SK-N-SH (cell line): ENCODE measurements around the gene SSBP2.

Experiments used
- CHD2 ChIP-seq: fragments of 150-350 bp; IDR thresholded peaks from 2 replicates; pipeline ENCODE4 v1.6.1; 2018; ENCODE audit warnings: low read length; ENCODE audit not compliant: partially characterized antibody
- CTCF ChIP-seq: fragments of 200-600 bp; sonication (generic); IDR thresholded peaks from 2 replicates; pipeline ENCODE4 v1.6.1; 2017; ENCODE audit warnings: antibody characterized with exemption, mild to moderate bottlenecking, moderate library complexity
- ELF1 ChIP-seq: IDR thresholded peaks from 2 replicates; pipeline ENCODE4 v1.4.0; 2012
- EP300 ChIP-seq, 2 experiments: IDR thresholded peaks; 2 replicates each; pipeline versions ENCODE4 v1.4.0 to v1.6.1; 2012; ENCODE audit warnings: borderline replicate concordance in 1 of 2, low read depth in 1 of 2, low read length in 1 of 2
- EZH2phosphoT487 ChIP-seq: fragments of 200-600 bp; sonication (generic); IDR thresholded peaks from 2 replicates; pipeline ENCODE4 v1.6.1; 2017; ENCODE audit warnings: low read depth, mixed run types, mild to moderate bottlenecking, antibody characterized with exemption, moderate library complexity, borderline replicate concordance
- GABPA ChIP-seq: IDR thresholded peaks from 2 replicates; pipeline ENCODE4 v1.4.0; 2012; ENCODE audit warnings: low read depth, mild to moderate bottlenecking
- GATA2 ChIP-seq: sonication (generic); formaldehyde crosslinking; IDR thresholded peaks from 2 replicates; pipeline ENCODE4 v1.5.0; 2020; ENCODE audit warnings: mild to moderate bottlenecking, missing genetic modification reagents
- PBX3 ChIP-seq: IDR thresholded peaks from 2 replicates; pipeline ENCODE4; 2012
- POLR2AphosphoS5 ChIP-seq: IDR thresholded peaks from 2 replicates; pipeline ENCODE4 v1.6.1; 2012; ENCODE audit warnings: low read depth, low read length
- RCOR1 ChIP-seq: fragments of 150-350 bp; IDR thresholded peaks from 2 replicates; pipeline ENCODE4 v1.6.1; 2017; ENCODE audit warnings: antibody characterized with exemption, low read length
- REST ChIP-seq: IDR thresholded peaks from 2 replicates; pipeline ENCODE4 v1.6.1; 2012; ENCODE audit warnings: mild to moderate bottlenecking, low read depth, low read length, moderate library complexity
- RFX5 ChIP-seq: IDR thresholded peaks from 2 replicates; pipeline ENCODE4 v1.6.1; 2012; ENCODE audit warnings: mild to moderate bottlenecking, improper control_type of control experiment, low read length
- YY1 ChIP-seq: IDR thresholded peaks from 2 replicates; pipeline ENCODE4 v1.4.0; 2012; ENCODE audit warnings: low read depth, mild to moderate bottlenecking

- TF ChIP-seq POLR2AphosphoS5 (no peak), CTCF (no peak), RCOR1 (no peak), GABPA (no peak), EZH2phosphoT487 (no peak), RFX5 (no peak), CHD2 (no peak), EP300 (IDR thresholded peaks at IDR 0.05; ENCODE audit: borderline replicate concordance in 1 of 2, low read depth in 1 of 2, low read length in 1 of 2) (no peak), REST (no peak), YY1 (no peak), GATA2 (CRISPR knock-in tag) (no peak), ELF1 (no peak), PBX3 (no peak)
Observed at GRCh38 chr5:81520769-81521168, 230.1 kb downstream of the SSBP2 start.
